ENCODE measurements around the gene ZBTB38.
A peak's percentile ranks its signal among the peaks of the same experiment; 100 is the strongest.

The ZBTB38 gene

GRCh38 chr3:141384575-141384974 is 16.3 kb downstream of the ZBTB38 start:
- Histone ChIP-seq H3K4me1 (ENCODE audit: control insufficient read depth in 5 of 5, insufficient read depth in 5 of 5, low read length in 5 of 5) (peaks cover 0 to 32% (median 27%) of the 10 kb centered on the region in 5 donors), H3K4me3 (ENCODE audit: low read depth in 1 of 5, low read length in 5 of 5) (no peak overlapping the region), H3K9ac (ENCODE audit: low read length in 5 of 5) (no peak overlapping the region), H3K36me3 (ENCODE audit: control insufficient read depth in 5 of 5, insufficient read depth in 5 of 5, low read length in 5 of 5) (peaks cover 3 to 11% (median 4%) of the 10 kb centered on the region in 5 donors), H3K27me3 (ENCODE audit: control insufficient read depth in 5 of 5, insufficient read depth in 4 of 5, low read length in 5 of 5) (no peaks in the 10 kb centered on the region), H3K27ac (ENCODE audit: low read depth, low read length) (no peak overlapping the region), H3K9me3 (ENCODE audit: control insufficient read depth in 5 of 5, low read length in 5 of 5) (no peaks in the 10 kb centered on the region)

- H3K27ac ChIP-seq (ENCODE audit: low read depth, low read length), result peak overlapping the region; percentile 2
- H3K4me1 ChIP-seq (ENCODE audit: control insufficient read depth in 5 of 5, insufficient read depth in 5 of 5, low read length in 5 of 5), result peaks cover 0 to 32% (median 27%) of the 10 kb centered on the region in 5 donors
- H3K9me3 ChIP-seq (ENCODE audit: control insufficient read depth in 5 of 5, low read length in 5 of 5), result no peaks in the 10 kb centered on the region
- H3K9ac ChIP-seq (ENCODE audit: low read length in 5 of 5), result peak overlapping the region in 1 of 5 donors; percentile 44
- H3K27me3 ChIP-seq (ENCODE audit: control insufficient read depth in 5 of 5, insufficient read depth in 4 of 5, low read length in 5 of 5), result no peaks in the 10 kb centered on the region
- peaks cover 3 to 11% (median 4%) of the 10 kb centered on the region in 5 donors for H3K36me3 ChIP-seq (ENCODE audit: control insufficient read depth in 5 of 5, insufficient read depth in 5 of 5, low read length in 5 of 5)
- peak overlapping the region in 3 of 5 donors; percentile 34 to 60 (median 43) for H3K4me3 ChIP-seq (ENCODE audit: low read depth in 1 of 5, low read length in 5 of 5)
These were observed 17.3 kb downstream of the ZBTB38 start for GRCh38 chr3:141385406-141386125.

- Histone ChIP-seq H3K4me1 (ENCODE audit: control insufficient read depth in 5 of 5, insufficient read depth in 5 of 5, low read length in 5 of 5) (peaks cover 0 to 32% (median 27%) of the 10 kb centered on the region in 5 donors), H3K4me3 (ENCODE audit: low read depth in 1 of 5, low read length in 5 of 5) (peak overlapping the region; percentile 26 to 60 (median 34)), H3K27me3 (ENCODE audit: control insufficient read depth in 5 of 5, insufficient read depth in 4 of 5, low read length in 5 of 5) (no peaks in the 10 kb centered on the region), H3K9ac (ENCODE audit: low read length in 5 of 5) (peak overlapping the region in 1 of 5 donors; percentile 44), H3K9me3 (ENCODE audit: control insufficient read depth in 5 of 5, low read length in 5 of 5) (no peaks in the 10 kb centered on the region), H3K27ac (ENCODE audit: low read depth, low read length) (peak overlapping the region; percentile 2), H3K36me3 (ENCODE audit: control insufficient read depth in 5 of 5, insufficient read depth in 5 of 5, low read length in 5 of 5) (peaks cover 2 to 9% (median 4%) of the 10 kb centered on the region in 5 donors)
These were observed 17.8 kb downstream of the ZBTB38 start for GRCh38 chr3:141386126-141386488.

- no peak overlapping the region for H3K9ac ChIP-seq (ENCODE audit: low read length in 5 of 5)
- no peaks in the 10 kb centered on the region for H3K9me3 ChIP-seq (ENCODE audit: control insufficient read depth in 5 of 5, low read length in 5 of 5)
- peaks cover 0 to 5% (median 3%) of the 10 kb centered on the region in 5 donors for H3K36me3 ChIP-seq (ENCODE audit: control insufficient read depth in 5 of 5, insufficient read depth in 5 of 5, low read length in 5 of 5)
- peak overlapping the region; percentile 26 to 60 (median 34) for H3K4me3 ChIP-seq (ENCODE audit: low read depth in 1 of 5, low read length in 5 of 5)
- H3K27me3 ChIP-seq (ENCODE audit: control insufficient read depth in 5 of 5, insufficient read depth in 4 of 5, low read length in 5 of 5), result no peaks in the 10 kb centered on the region
- peak overlapping the region; percentile 2 for H3K27ac ChIP-seq (ENCODE audit: low read depth, low read length)
- H3K4me1 ChIP-seq (ENCODE audit: control insufficient read depth in 5 of 5, insufficient read depth in 5 of 5, low read length in 5 of 5), result peaks cover 0 to 32% (median 27%) of the 10 kb centered on the region in 5 donors
These were observed 18.4 kb downstream of the ZBTB38 start for GRCh38 chr3:141386611-141387111.

GRCh38 chr3:141387516-141387915 is 19.2 kb downstream of the ZBTB38 start:
- Histone ChIP-seq H3K4me1 (ENCODE audit: control insufficient read depth in 5 of 5, insufficient read depth in 5 of 5, low read length in 5 of 5) (peaks cover 0 to 32% (median 27%) of the 10 kb centered on the region in 5 donors), H3K27me3 (ENCODE audit: control insufficient read depth in 5 of 5, insufficient read depth in 4 of 5, low read length in 5 of 5) (no peaks in the 10 kb centered on the region), H3K9ac (ENCODE audit: low read length in 5 of 5) (no peak overlapping the region), H3K27ac (ENCODE audit: low read depth, low read length) (no peak overlapping the region), H3K36me3 (ENCODE audit: control insufficient read depth in 5 of 5, insufficient read depth in 5 of 5, low read length in 5 of 5) (peaks cover 0 to 5% (median 3%) of the 10 kb centered on the region in 5 donors), H3K9me3 (ENCODE audit: control insufficient read depth in 5 of 5, low read length in 5 of 5) (no peaks in the 10 kb centered on the region), H3K4me3 (ENCODE audit: low read depth in 1 of 5, low read length in 5 of 5) (no peak overlapping the region)

GRCh38 chr3:141388395-141388794 is 20.1 kb downstream of the ZBTB38 start:
- no peaks in the 10 kb centered on the region for H3K27me3 ChIP-seq (ENCODE audit: control insufficient read depth in 5 of 5, insufficient read depth in 4 of 5, low read length in 5 of 5)
- H3K9me3 ChIP-seq (ENCODE audit: control insufficient read depth in 5 of 5, low read length in 5 of 5), result no peaks in the 10 kb centered on the region
- peaks cover 3 to 37% (median 32%) of the 10 kb centered on the region in 5 donors for H3K4me1 ChIP-seq (ENCODE audit: control insufficient read depth in 5 of 5, insufficient read depth in 5 of 5, low read length in 5 of 5)
- H3K4me3 ChIP-seq (ENCODE audit: low read depth in 1 of 5, low read length in 5 of 5), result no peak overlapping the region
- H3K9ac ChIP-seq (ENCODE audit: low read length in 5 of 5), result no peak overlapping the region
- H3K27ac ChIP-seq (ENCODE audit: low read depth, low read length), result no peak overlapping the region
- H3K36me3 ChIP-seq (ENCODE audit: control insufficient read depth in 5 of 5, insufficient read depth in 5 of 5, low read length in 5 of 5), result peaks cover 0 to 5% (median 2%) of the 10 kb centered on the region in 5 donors

GRCh38 chr3:141388823-141389621 is 20.7 kb downstream of the ZBTB38 start:
- H3K36me3 ChIP-seq (ENCODE audit: control insufficient read depth in 5 of 5, insufficient read depth in 5 of 5, low read length in 5 of 5), result peaks cover 0 to 5% (median 2%) of the 10 kb centered on the region in 5 donors
- no peaks in the 10 kb centered on the region for H3K9me3 ChIP-seq (ENCODE audit: control insufficient read depth in 5 of 5, low read length in 5 of 5)
- H3K4me3 ChIP-seq (ENCODE audit: low read depth in 1 of 5, low read length in 5 of 5), result no peak overlapping the region
- H3K27me3 ChIP-seq (ENCODE audit: control insufficient read depth in 5 of 5, insufficient read depth in 4 of 5, low read length in 5 of 5), result no peaks in the 10 kb centered on the region
- no peak overlapping the region for H3K27ac ChIP-seq (ENCODE audit: low read depth, low read length)
- H3K4me1 ChIP-seq (ENCODE audit: control insufficient read depth in 5 of 5, insufficient read depth in 5 of 5, low read length in 5 of 5), result peaks cover 3 to 35% (median 30%) of the 10 kb centered on the region in 5 donors
- no peak overlapping the region for H3K9ac ChIP-seq (ENCODE audit: low read length in 5 of 5)

- H3K9me3 ChIP-seq (ENCODE audit: control insufficient read depth in 5 of 5, low read length in 5 of 5), result no peaks in the 10 kb centered on the region
- no peaks in the 10 kb centered on the region for H3K27me3 ChIP-seq (ENCODE audit: control insufficient read depth in 5 of 5, insufficient read depth in 4 of 5, low read length in 5 of 5)
- H3K27ac ChIP-seq (ENCODE audit: low read depth, low read length), result no peak overlapping the region
- peaks cover 0 to 5% (median 0%) of the 10 kb centered on the region in 5 donors for H3K36me3 ChIP-seq (ENCODE audit: control insufficient read depth in 5 of 5, insufficient read depth in 5 of 5, low read length in 5 of 5)
- H3K4me1 ChIP-seq (ENCODE audit: control insufficient read depth in 5 of 5, insufficient read depth in 5 of 5, low read length in 5 of 5), result peaks cover 3 to 32% (median 29%) of the 10 kb centered on the region in 5 donors
- no peak overlapping the region for H3K9ac ChIP-seq (ENCODE audit: low read length in 5 of 5)
- H3K4me3 ChIP-seq (ENCODE audit: low read depth in 1 of 5, low read length in 5 of 5), result no peak overlapping the region
These were observed 21.4 kb downstream of the ZBTB38 start for GRCh38 chr3:141389703-141390102.

- Histone ChIP-seq H3K9ac (ENCODE audit: low read length in 5 of 5) (no peak overlapping the region), H3K27ac (ENCODE audit: low read depth, low read length) (no peak overlapping the region), H3K4me3 (ENCODE audit: low read depth in 1 of 5, low read length in 5 of 5) (no peak overlapping the region), H3K27me3 (ENCODE audit: control insufficient read depth in 5 of 5, insufficient read depth in 4 of 5, low read length in 5 of 5) (no peaks in the 10 kb centered on the region), H3K4me1 (ENCODE audit: control insufficient read depth in 5 of 5, insufficient read depth in 5 of 5, low read length in 5 of 5) (peaks cover 3 to 28% (median 21%) of the 10 kb centered on the region in 5 donors), H3K9me3 (ENCODE audit: control insufficient read depth in 5 of 5, low read length in 5 of 5) (no peaks in the 10 kb centered on the region), H3K36me3 (ENCODE audit: control insufficient read depth in 5 of 5, insufficient read depth in 5 of 5, low read length in 5 of 5) (peaks cover 0 to 5% (median 0%) of the 10 kb centered on the region in 5 donors)
These were observed 22.4 kb downstream of the ZBTB38 start for GRCh38 chr3:141390747-141391146.
